D721Med (cell line): ENCODE data around the gene C1orf198.
A peak's percentile ranks its signal among the peaks of the same experiment; 100 is the strongest.

ENCODE experiments used
- DNase-seq: peaks from one replicate; pipeline ENCODE4 v3.0.0; 2011; ENCODE audit warnings: low spot score; ENCODE audit not compliant: insufficient read length
- FAIRE-seq: peaks from 2 replicates; lab custom pipeline; 2011; peaks lifted over from hg19 to GRCh38; lab: Jason Lieb, UNC
- TF ChIP-seq, protein P1 (sequence below): IDR thresholded peaks from 2 replicates; pipeline ENCODE4 v1.5.1; 2012; ENCODE audit warnings: mild to moderate bottlenecking, control low read depth; ENCODE audit not compliant: insufficient read depth; ENCODE audit errors: missing control alignments

The C1orf198 gene

DNA sequence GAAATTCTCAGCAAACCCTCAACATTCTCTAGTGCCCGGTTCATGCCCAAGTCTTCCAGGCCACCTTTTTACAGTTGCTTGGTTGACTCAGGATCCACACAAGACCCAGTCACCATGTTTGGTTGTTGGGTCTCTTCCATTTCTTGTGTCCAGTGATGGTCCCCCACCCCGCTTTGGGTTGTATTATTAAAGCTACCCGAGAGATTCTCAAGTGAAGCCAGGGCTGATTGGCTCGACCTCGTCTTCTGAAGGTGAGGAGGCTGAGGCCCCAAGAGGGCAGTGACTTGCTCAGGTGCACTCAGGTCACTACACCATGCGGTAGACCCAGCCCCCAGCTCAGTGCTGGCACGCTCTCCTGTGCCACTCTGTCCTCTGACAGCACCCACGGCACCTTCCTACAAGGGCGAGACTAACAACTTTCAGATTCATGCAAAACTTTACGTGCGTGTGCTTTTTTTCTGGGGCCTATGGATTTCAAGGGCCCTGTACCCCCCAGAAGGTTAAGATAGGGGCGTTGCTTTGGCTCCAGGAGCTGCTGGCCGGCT lies 70.9 kb downstream of the C1orf198 start:
- FAIRE-seq (no peak), DNase-seq (no peak)
- TF ChIP-seq, protein P1, sequence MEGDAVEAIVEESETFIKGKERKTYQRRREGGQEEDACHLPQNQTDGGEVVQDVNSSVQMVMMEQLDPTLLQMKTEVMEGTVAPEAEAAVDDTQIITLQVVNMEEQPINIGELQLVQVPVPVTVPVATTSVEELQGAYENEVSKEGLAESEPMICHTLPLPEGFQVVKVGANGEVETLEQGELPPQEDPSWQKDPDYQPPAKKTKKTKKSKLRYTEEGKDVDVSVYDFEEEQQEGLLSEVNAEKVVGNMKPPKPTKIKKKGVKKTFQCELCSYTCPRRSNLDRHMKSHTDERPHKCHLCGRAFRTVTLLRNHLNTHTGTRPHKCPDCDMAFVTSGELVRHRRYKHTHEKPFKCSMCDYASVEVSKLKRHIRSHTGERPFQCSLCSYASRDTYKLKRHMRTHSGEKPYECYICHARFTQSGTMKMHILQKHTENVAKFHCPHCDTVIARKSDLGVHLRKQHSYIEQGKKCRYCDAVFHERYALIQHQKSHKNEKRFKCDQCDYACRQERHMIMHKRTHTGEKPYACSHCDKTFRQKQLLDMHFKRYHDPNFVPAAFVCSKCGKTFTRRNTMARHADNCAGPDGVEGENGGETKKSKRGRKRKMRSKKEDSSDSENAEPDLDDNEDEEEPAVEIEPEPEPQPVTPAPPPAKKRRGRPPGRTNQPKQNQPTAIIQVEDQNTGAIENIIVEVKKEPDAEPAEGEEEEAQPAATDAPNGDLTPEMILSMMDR: no peak

DNA sequence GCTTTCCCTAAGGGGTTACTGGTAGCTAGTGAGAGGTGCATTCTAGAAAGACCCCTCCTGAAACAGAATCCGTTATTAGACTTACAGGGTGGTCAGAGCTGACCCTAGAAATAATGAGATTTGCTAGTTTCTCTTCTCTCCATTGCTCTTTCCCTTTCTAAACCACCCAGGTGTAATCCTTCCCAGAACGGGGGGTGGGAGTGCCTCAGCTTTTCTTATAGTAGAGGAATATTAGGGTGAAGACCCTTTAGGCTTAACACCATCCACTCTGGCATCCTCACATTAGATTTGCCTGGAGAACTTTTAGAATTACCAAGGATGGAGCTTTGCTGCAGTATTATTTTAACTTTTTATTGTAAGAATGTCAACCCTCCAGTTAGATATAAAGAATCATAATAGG lies 71.7 kb downstream of the C1orf198 start:
- TF ChIP-seq, protein P1: no peak
- FAIRE-seq (no peak), DNase-seq (no peak)

DNA sequence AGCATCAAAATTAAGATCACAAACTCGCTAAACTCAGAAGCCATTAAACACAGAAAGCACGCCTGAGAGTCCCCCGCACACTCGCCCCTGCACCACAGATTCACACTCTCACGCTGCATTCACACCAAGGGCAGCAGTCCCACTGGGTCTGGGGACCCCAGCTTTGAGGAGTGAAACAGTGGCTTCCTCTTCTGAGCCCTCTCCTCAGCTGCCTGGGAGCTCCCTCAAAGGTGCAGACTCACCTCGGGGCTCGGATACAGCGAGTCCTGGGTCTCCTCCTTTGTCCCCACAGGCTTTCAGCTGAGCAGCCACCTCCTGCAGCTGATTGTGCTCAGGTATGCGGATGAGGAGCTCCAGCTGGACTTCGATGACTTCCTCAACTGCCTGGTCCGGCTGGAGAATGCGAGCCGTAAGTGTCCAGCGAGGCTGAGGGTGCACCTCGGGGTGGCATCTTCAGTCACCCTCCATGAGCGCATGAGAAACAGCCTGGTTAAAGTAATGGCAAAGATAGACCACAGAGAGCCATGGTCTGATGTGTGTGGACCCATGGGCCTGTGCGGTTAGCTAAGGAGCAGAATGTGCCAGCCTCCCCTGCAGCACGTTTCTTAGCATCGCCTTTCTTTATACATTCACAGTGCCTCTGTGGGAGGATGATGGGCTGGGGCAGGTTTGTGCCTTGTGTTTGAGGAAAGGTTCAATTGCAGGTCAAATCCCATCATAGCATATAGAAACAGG lies 73.3 kb downstream of the C1orf198 start:
- FAIRE-seq: no peak
- TF ChIP-seq, protein P1: no peak
- no peak for DNase-seq

DNA sequence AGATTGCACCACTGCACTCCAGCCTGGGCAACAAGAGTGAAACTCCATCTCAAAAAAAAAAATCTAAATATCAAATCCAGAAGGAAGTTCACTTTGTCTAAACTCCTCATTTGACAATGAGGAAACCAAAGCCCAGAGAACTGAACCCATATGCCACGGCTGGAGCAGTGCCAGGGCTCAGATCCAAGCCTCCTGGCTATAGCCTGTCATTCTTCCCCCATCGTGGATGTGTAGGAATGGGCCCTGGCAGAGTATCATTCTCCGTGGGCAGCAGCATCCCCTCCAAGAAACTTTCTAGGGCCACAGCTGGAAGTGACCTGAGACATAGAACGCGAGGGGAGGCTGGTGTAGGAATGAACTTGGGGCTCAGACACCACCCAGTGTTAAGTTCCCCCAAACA lies 73.9 kb downstream of the C1orf198 start:
- TF ChIP-seq, protein P1: no peak
- no peak for DNase-seq
- FAIRE-seq: no peak

DNA sequence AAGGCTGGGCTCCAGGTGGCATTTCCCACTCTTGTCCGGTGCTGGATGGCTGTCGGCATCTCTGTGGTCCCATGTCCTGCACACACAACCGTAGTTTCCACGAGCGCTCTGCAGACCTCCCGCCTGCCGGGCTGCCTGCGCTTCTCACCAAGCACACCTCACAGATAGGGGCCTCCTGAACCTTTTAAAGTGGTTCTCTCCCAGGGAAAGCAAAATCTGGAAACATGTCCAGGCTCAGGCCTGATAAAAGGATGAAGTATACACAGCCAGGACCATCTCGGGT lies 74.9 kb downstream of the C1orf198 start:
- FAIRE-seq: no peak
- no peak for DNase-seq
- TF ChIP-seq, protein P1: no peak

DNA sequence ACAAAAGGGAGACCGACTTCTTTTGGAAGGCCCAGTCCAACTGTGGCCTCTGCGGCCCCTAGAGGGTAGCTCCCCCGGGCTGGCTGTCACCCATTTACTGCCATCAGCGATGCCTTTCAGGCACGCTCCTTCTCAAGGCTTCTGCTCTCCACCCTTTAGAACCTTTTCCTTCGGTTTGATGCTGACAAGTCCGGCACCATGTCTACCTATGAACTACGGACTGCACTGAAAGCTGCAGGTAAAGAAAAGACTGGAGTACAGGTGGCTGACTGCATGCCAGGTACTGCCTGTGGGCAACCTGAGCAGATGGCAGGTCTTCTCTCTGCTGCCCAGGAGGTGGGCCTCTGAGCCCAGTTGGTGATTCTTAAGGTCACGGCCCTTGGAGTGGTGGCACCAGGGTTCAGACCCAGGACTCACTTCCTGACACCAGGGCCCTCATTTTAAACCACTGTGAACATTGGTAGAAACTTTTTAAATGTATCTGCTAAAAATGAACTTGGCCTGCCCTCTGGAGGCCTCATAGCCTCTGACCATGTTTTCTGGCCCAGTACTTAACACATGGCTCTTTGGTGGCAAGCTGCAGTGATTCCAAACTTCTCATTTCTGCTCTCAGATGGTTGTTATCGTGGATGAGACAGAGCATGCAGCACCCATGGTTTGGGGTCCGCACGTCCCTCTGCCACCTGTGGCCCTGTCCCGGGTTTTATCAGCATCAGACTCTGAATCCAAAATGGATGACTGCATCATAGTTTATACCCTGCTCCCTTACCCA lies 75.4 kb downstream of the C1orf198 start:
- DNase-seq (no peak), FAIRE-seq (no peak)
- TF ChIP-seq, protein P1: peak; percentile 16
